SK-N-SH treated with all-trans-retinoic acid at 6 μM for 48 hours (cell line): ENCODE measurements around the gene JADE3.
"Not testable (repeated sequence)": the region's sequence is repeated elsewhere in the genome, so short reads cannot be mapped to it uniquely, and the experiment has no call there.

Experiments used
- ATAC-seq: fragments of 200-7000 bp; cut with Tn5 transposase; 3 replicates; pipeline ENCODE4 v1.9.1; 2020; ENCODE audit warnings: mild to moderate bottlenecking, moderate library complexity
- ARNTL ChIP-seq: fragments of 450-650 bp; formaldehyde crosslinking; IDR thresholded peaks from 2 replicates; pipeline ENCODE4 v1.5.0; 2020; ENCODE audit warnings: low read depth, mild to moderate bottlenecking, moderate library complexity, borderline replicate concordance
- BACH2 ChIP-seq: fragments of 250-450 bp; sonication (Bioruptor Pico); IDR thresholded peaks from 2 replicates; pipeline ENCODE4 v1.9.0; 2021; ENCODE audit warnings: mild to moderate bottlenecking, borderline replicate concordance
- CSDC2 ChIP-seq: fragments of 250-450 bp; sonication (Bioruptor Pico); IDR thresholded peaks from 2 replicates; pipeline ENCODE4 v1.5.0; 2020; ENCODE audit warnings: mild to moderate bottlenecking, moderate library complexity
- ESRRG ChIP-seq: fragments of 250-450 bp; sonication (Bioruptor Pico); IDR thresholded peaks from 2 replicates; pipeline ENCODE4 v1.6.1; 2021; ENCODE audit warnings: mild to moderate bottlenecking
- GLIS3 ChIP-seq: fragments of 250-450 bp; sonication (Bioruptor Pico); IDR thresholded peaks from 2 replicates; pipeline ENCODE4 v1.5.0; 2020; ENCODE audit warnings: mild to moderate bottlenecking, moderate library complexity
- ISL1 ChIP-seq: fragments of 250-450 bp; sonication (Bioruptor Pico); IDR thresholded peaks from 2 replicates; pipeline ENCODE4 v2.1.2; 2022; ENCODE audit warnings: mild to moderate bottlenecking, moderate library complexity
- OSR1 ChIP-seq: fragments of 250-450 bp; sonication (Bioruptor Pico); IDR thresholded peaks from 2 replicates; pipeline ENCODE4 v1.8.0; 2022; ENCODE audit warnings: moderate library complexity, mild to moderate bottlenecking, inconsistent platforms
- PPARA ChIP-seq: fragments of 250-450 bp; sonication (Bioruptor Pico); IDR thresholded peaks from 2 replicates; pipeline ENCODE4 v1.5.0; 2020; ENCODE audit warnings: mild to moderate bottlenecking, borderline replicate concordance
- RARB ChIP-seq: fragments of 250-450 bp; sonication (Bioruptor Pico); IDR thresholded peaks from 2 replicates; pipeline ENCODE4 v1.8.0; 2021; ENCODE audit warnings: mild to moderate bottlenecking, moderate library complexity
- SNAI2 ChIP-seq: fragments of 250-450 bp; sonication (Bioruptor Pico); IDR thresholded peaks from 2 replicates; pipeline ENCODE4 v1.5.0; 2020; ENCODE audit warnings: mild to moderate bottlenecking, moderate library complexity
- TCF4 ChIP-seq: fragments of 250-450 bp; sonication (Bioruptor Pico); IDR thresholded peaks from 2 replicates; pipeline ENCODE4 v1.8.0; 2021; ENCODE audit warnings: mild to moderate bottlenecking, moderate library complexity, borderline replicate concordance
- TOX ChIP-seq: fragments of 250-450 bp; sonication (Bioruptor Pico); IDR thresholded peaks from 2 replicates; pipeline ENCODE4 v1.8.0; 2021; ENCODE audit warnings: mild to moderate bottlenecking, moderate library complexity, borderline replicate concordance
- ZC3H10 ChIP-seq: fragments of 250-450 bp; sonication (Bioruptor Pico); IDR thresholded peaks from 2 replicates; pipeline ENCODE4 v1.5.1; 2021; ENCODE audit warnings: mild to moderate bottlenecking, moderate library complexity
- ZFP3 ChIP-seq: fragments of 250-450 bp; sonication (Bioruptor Pico); IDR thresholded peaks from 2 replicates; pipeline ENCODE4 v1.5.0; 2020; ENCODE audit warnings: mild to moderate bottlenecking, moderate library complexity
- ZFP30 ChIP-seq: fragments of 450-650 bp; formaldehyde crosslinking; IDR thresholded peaks from 2 replicates; pipeline ENCODE4 v1.5.0; 2022; ENCODE audit warnings: mild to moderate bottlenecking, moderate library complexity
- ZNF565 ChIP-seq: fragments of 450-650 bp; formaldehyde crosslinking; conservative IDR thresholded peaks from 2 replicates; pipeline ENCODE4 v1.5.0; 2020; ENCODE audit warnings: low read depth, mild to moderate bottlenecking, moderate library complexity
- ZNF70 ChIP-seq: fragments of 450-650 bp; formaldehyde crosslinking; IDR thresholded peaks from 2 replicates; pipeline ENCODE4 v1.5.0; 2020; ENCODE audit warnings: mild to moderate bottlenecking, moderate library complexity
- ZNF8 ChIP-seq: fragments of 450-650 bp; formaldehyde crosslinking; IDR thresholded peaks from 2 replicates; pipeline ENCODE4 v1.5.0; 2020; ENCODE audit warnings: mild to moderate bottlenecking, moderate library complexity
- TF ChIP-seq, protein P1 (sequence below): fragments of 250-450 bp; sonication (Bioruptor Pico); IDR thresholded peaks from 2 replicates; pipeline ENCODE4 v1.8.0; 2021; ENCODE audit warnings: low read depth, mild to moderate bottlenecking, moderate library complexity, borderline replicate concordance
- TF ChIP-seq, protein P2 (sequence below): fragments of 250-450 bp; sonication (Bioruptor Pico); IDR thresholded peaks from 2 replicates; pipeline ENCODE4 v1.5.1; 2020; ENCODE audit warnings: low read depth, mild to moderate bottlenecking, moderate library complexity
- TF ChIP-seq, protein P3 (sequence below): fragments of 250-450 bp; sonication (Bioruptor Pico); IDR thresholded peaks from 2 replicates; pipeline ENCODE4 v1.8.0; 2020; ENCODE audit warnings: mild to moderate bottlenecking, moderate library complexity, borderline replicate concordance
- TF ChIP-seq, protein P4 (sequence below): fragments of 250-450 bp; sonication (Bioruptor Pico); IDR thresholded peaks from 2 replicates; pipeline ENCODE4 v1.5.0; 2020; ENCODE audit warnings: mild to moderate bottlenecking, moderate library complexity

Gene JADE3

DNA sequence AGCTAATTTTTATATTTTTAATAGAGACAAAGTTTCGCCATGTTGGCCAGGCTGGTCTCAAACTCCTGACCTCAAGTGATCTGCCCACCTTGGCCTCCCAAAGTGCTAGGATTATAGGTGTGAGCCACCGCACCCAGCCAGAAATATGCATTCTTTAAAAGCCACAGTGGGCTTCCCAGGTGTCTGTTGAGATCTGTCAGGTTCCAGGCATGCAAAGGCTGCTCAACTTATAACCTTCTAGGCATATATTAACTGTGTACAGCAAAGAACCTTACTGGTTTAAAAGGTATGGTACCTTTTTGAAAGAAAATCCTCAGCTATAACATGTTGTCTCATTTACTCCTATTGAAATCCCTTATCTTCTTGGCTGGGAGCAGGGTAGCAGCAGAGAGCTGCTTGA is 42.5 kb downstream of the JADE3 start:
- ATAC-seq = no peak
- no peak for TF ChIP-seq TOX (CRISPR knock-in tag)
- no peak for TF ChIP-seq ZNF565 (CRISPR knock-in tag)
- no peak for TF ChIP-seq ISL1
- no peak for TF ChIP-seq SNAI2 (CRISPR knock-in tag)
- no peak for TF ChIP-seq ZFP30 (CRISPR knock-in tag)
- no peak for TF ChIP-seq ARNTL (CRISPR knock-in tag)
- no peak for TF ChIP-seq TCF4 (CRISPR knock-in tag)
- no peak for TF ChIP-seq ZC3H10
- no peak for TF ChIP-seq GLIS3 (CRISPR knock-in tag)
- no peak for TF ChIP-seq BACH2 (CRISPR knock-in tag)
- no peak for TF ChIP-seq RARB (CRISPR knock-in tag)
- no peak for TF ChIP-seq PPARA (CRISPR knock-in tag)
- TF ChIP-seq, all 23 proteins: peak for 0

DNA sequence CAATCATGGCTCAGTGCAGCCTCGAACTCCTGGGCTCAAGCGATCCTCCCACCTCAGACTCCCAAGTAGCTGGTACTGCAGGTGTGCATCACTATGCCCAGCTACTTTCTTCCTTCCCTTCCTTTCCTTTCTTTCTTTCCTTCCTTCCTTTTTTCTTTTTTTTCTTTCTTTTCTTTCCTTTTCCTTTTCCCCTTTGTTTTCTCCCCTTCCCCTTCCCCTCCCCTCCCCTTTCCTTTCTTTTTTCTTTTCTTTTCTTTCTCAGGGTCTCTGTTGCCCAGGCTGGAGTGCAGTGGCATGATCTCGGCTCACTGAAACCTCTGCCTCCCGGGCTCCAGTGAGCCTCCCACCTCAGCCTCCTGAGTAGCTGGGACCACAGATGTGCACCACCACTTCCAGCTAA is 44.4 kb downstream of the JADE3 start:
- ATAC-seq = not testable (repeated sequence)

DNA sequence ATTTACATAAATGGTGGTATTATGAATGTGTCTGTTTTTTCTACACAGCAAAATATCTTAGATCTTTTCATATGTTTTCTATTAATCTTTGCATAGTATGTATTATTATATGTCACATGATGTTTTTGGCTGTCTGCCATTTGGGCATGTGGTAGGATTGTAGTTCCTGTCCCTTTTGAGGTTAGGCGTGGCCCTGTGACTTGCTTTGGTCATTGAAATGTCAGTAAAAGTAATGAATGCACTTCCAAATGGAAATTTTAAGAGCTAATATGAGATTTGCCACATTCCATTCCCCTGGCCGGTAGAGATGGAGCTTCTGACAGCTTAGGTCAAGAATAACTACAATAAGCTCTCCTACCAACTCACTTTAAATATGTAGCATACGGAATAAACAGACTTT is 45.1 kb downstream of the JADE3 start:
- no peak for ATAC-seq
- TF ChIP-seq, protein P1, sequence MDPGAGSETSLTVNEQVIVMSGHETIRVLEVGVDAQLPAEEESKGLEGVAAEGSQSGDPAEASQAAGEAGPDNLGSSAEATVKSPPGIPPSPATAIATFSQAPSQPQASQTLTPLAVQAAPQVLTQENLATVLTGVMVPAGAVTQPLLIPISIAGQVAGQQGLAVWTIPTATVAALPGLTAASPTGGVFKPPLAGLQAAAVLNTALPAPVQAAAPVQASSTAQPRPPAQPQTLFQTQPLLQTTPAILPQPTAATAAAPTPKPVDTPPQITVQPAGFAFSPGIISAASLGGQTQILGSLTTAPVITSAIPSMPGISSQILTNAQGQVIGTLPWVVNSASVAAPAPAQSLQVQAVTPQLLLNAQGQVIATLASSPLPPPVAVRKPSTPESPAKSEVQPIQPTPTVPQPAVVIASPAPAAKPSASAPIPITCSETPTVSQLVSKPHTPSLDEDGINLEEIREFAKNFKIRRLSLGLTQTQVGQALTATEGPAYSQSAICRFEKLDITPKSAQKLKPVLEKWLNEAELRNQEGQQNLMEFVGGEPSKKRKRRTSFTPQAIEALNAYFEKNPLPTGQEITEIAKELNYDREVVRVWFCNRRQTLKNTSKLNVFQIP (CRISPR knock-in tag) = no peak
- TF ChIP-seq ZNF565 (CRISPR knock-in tag) (no peak), RARB (CRISPR knock-in tag) (no peak), GLIS3 (CRISPR knock-in tag) (no peak), CSDC2 (CRISPR knock-in tag) (no peak), TOX (CRISPR knock-in tag) (no peak), ISL1 (no peak), ESRRG (no peak), ZNF8 (no peak), ZC3H10 (no peak), OSR1 (CRISPR knock-in tag) (no peak), SNAI2 (CRISPR knock-in tag) (no peak), ZNF70 (CRISPR knock-in tag) (no peak), ZFP30 (CRISPR knock-in tag) (no peak), ARNTL (CRISPR knock-in tag) (no peak), BACH2 (CRISPR knock-in tag) (no peak), ZFP3 (CRISPR knock-in tag) (no peak)
- TF ChIP-seq, protein P2, sequence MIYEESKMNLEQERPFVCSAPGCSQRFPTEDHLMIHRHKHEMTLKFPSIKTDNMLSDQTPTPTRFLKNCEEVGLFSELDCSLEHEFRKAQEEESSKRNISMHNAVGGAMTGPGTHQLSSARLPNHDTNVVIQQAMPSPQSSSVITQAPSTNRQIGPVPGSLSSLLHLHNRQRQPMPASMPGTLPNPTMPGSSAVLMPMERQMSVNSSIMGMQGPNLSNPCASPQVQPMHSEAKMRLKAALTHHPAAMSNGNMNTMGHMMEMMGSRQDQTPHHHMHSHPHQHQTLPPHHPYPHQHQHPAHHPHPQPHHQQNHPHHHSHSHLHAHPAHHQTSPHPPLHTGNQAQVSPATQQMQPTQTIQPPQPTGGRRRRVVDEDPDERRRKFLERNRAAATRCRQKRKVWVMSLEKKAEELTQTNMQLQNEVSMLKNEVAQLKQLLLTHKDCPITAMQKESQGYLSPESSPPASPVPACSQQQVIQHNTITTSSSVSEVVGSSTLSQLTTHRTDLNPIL (CRISPR knock-in tag) = no peak
- TF ChIP-seq, protein P3, sequence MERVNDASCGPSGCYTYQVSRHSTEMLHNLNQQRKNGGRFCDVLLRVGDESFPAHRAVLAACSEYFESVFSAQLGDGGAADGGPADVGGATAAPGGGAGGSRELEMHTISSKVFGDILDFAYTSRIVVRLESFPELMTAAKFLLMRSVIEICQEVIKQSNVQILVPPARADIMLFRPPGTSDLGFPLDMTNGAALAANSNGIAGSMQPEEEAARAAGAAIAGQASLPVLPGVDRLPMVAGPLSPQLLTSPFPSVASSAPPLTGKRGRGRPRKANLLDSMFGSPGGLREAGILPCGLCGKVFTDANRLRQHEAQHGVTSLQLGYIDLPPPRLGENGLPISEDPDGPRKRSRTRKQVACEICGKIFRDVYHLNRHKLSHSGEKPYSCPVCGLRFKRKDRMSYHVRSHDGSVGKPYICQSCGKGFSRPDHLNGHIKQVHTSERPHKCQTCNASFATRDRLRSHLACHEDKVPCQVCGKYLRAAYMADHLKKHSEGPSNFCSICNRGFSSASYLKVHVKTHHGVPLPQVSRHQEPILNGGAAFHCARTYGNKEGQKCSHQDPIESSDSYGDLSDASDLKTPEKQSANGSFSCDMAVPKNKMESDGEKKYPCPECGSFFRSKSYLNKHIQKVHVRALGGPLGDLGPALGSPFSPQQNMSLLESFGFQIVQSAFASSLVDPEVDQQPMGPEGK (CRISPR knock-in tag) = no peak
- TF ChIP-seq, protein P4, sequence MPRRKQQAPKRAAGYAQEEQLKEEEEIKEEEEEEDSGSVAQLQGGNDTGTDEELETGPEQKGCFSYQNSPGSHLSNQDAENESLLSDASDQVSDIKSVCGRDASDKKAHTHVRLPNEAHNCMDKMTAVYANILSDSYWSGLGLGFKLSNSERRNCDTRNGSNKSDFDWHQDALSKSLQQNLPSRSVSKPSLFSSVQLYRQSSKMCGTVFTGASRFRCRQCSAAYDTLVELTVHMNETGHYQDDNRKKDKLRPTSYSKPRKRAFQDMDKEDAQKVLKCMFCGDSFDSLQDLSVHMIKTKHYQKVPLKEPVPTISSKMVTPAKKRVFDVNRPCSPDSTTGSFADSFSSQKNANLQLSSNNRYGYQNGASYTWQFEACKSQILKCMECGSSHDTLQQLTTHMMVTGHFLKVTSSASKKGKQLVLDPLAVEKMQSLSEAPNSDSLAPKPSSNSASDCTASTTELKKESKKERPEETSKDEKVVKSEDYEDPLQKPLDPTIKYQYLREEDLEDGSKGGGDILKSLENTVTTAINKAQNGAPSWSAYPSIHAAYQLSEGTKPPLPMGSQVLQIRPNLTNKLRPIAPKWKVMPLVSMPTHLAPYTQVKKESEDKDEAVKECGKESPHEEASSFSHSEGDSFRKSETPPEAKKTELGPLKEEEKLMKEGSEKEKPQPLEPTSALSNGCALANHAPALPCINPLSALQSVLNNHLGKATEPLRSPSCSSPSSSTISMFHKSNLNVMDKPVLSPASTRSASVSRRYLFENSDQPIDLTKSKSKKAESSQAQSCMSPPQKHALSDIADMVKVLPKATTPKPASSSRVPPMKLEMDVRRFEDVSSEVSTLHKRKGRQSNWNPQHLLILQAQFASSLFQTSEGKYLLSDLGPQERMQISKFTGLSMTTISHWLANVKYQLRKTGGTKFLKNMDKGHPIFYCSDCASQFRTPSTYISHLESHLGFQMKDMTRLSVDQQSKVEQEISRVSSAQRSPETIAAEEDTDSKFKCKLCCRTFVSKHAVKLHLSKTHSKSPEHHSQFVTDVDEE (CRISPR knock-in tag) = no peak

DNA sequence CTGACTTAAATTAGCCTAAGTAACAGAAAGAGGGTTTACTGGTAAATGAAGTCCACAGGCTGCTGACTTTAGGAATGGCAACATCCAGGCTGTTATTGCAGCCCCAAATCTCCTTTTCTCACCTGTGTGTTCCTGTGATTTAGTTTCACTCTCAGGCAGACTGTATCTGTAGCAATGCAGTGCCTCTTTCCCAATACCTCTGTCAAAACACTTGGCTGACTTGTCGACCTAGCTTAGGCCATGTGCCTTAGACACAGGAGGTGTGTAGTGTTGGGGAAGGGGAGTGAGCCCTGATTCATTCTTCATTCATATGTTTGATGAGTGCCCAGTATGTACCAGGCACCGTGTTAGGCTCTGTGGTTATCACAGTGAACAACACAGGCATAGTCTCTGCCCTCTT is 46.9 kb downstream of the JADE3 start:
- ATAC-seq = no peak
- TF ChIP-seq ARNTL (CRISPR knock-in tag) = no peak
- no peak for TF ChIP-seq CSDC2 (CRISPR knock-in tag)
- no peak for TF ChIP-seq ESRRG
- no peak for TF ChIP-seq ZFP3 (CRISPR knock-in tag)
- TF ChIP-seq, protein P1 (CRISPR knock-in tag) = no peak
- TF ChIP-seq ZNF70 (CRISPR knock-in tag) = no peak
